Stomach (tissue), 4 donors: ENCODE data around the gene DNM1.

ENCODE experiments used
- CTCF ChIP-seq, 7 experiments: fragments of 450-650 bp in 4 of 7; fragments of 200-600 bp in 3 of 7; sonication (generic) in 3 of 7; IDR thresholded peaks; one replicate each; pipeline ENCODE4 v1.5.1; 2016 to 2019; ENCODE audit warnings: antibody characterized with exemption in 7 of 7, control low read depth in 2 of 7, mild to moderate bottlenecking in 1 of 7
- POLR2A ChIP-seq, 4 donors: fragments of 450-650 bp; IDR thresholded peaks; one replicate each; pipeline ENCODE4 v1.6.1; 2016; ENCODE audit warnings: antibody characterized with exemption in 4 of 4, control low read depth in 2 of 4, mild to moderate bottlenecking in 1 of 4, moderate library complexity in 1 of 4
- POLR2AphosphoS5 ChIP-seq, 3 donors: sonication (generic); formaldehyde crosslinking; IDR thresholded peaks; one replicate each; pipeline ENCODE4 v1.6.1; 2016; ENCODE audit warnings: antibody characterized with exemption in 3 of 3

- TF ChIP-seq POLR2A (IDR thresholded peaks at IDR 0.05) (no peak), CTCF (IDR thresholded peaks at IDR 0.05) (no peak), POLR2AphosphoS5 (IDR thresholded peaks at IDR 0.05) (no peak)
These were observed 20.1 kb upstream of the DNM1 start for GRCh38 chr9:128182893-128183588.
